HUES48 (cell line): ENCODE results near the gene KRTAP6-2.

Experiments
- H3K27ac ChIP-seq: one replicate; pipeline ENCODE4 v1.7.0; 2013; ENCODE audit warnings: low read depth, low read length, inconsistent platforms
- H3K27me3 ChIP-seq: 2 replicates; pipeline ENCODE4 v1.6.1; 2013; ENCODE audit warnings: mild to moderate bottlenecking, low read length; ENCODE audit not compliant: control insufficient read depth, insufficient read depth
- H3K36me3 ChIP-seq: 2 replicates; pipeline ENCODE4 v1.6.1; 2013; ENCODE audit warnings: low read length; ENCODE audit not compliant: control insufficient read depth, insufficient read depth
- H3K4me1 ChIP-seq: 2 replicates; pipeline ENCODE4 v1.6.1; 2013; ENCODE audit warnings: mild to moderate bottlenecking, low read length; ENCODE audit not compliant: control insufficient read depth, insufficient read depth
- H3K4me3 ChIP-seq: 2 replicates; pipeline ENCODE4 v1.5.1; 2013; ENCODE audit warnings: mild to moderate bottlenecking, low read depth, low read length
- H3K9ac ChIP-seq: 2 replicates; pipeline ENCODE4 v1.6.1; 2013; ENCODE audit warnings: mild to moderate bottlenecking, low read depth, low read length, moderate library complexity
- H3K9me3 ChIP-seq: 2 replicates; pipeline ENCODE4 v1.6.1; 2013; ENCODE audit warnings: low read length; ENCODE audit not compliant: control insufficient read depth, insufficient read depth

The KRTAP6-2 gene

DNA sequence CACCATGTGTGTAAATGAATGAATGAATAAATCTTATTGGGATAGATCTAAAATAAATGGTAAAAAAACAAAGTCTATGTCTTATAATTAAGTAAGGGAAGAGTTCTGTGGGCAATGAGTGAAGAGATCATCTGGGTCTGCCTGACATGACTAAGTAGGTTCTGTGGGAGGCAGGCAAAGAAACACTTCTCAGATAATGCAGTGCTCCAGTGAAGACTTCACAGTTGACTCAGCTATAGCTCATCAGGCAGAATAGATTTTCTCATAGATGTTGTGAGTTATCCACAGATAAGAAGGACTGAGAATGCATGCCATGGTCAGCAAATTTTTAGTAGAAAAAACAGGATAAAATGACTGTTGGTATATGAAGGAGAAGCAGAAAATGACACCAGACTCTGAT, 20.9 kb downstream of the KRTAP6-2 start:
- no peaks in the 10 kb centered on the region for H3K4me1 ChIP-seq
- H3K9ac ChIP-seq: no peak overlapping the region
- no peaks in the 10 kb centered on the region for H3K36me3 ChIP-seq
- no peak overlapping the region for H3K4me3 ChIP-seq
- H3K27me3 ChIP-seq: no peaks in the 10 kb centered on the region
- no peaks in the 10 kb centered on the region for H3K9me3 ChIP-seq
- no peak overlapping the region for H3K27ac ChIP-seq

DNA sequence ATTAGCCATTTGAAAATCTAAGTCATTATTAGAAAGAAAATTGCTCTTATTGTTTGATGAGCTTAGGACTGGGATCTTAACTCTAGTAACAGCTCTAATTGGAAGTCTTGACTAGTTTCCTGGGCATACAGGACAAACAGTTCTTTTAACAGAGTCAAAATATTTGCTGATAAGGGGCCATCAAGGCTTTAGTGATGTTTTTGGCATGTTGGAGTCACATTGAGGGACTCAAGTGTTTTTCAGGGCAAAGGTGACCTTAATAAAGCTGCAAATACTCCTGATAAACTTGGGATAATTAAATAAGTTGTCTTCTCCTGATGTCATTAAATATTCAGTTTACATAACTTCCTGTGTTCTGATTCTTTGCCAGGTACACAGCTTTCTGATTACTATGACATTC, 31.1 kb downstream of the KRTAP6-2 start:
- Histone ChIP-seq H3K27me3 (no peaks in the 10 kb centered on the region), H3K9ac (no peak overlapping the region), H3K27ac (no peak overlapping the region), H3K36me3 (no peaks in the 10 kb centered on the region), H3K4me3 (no peak overlapping the region), H3K9me3 (no peaks in the 10 kb centered on the region), H3K4me1 (no peaks in the 10 kb centered on the region)

DNA sequence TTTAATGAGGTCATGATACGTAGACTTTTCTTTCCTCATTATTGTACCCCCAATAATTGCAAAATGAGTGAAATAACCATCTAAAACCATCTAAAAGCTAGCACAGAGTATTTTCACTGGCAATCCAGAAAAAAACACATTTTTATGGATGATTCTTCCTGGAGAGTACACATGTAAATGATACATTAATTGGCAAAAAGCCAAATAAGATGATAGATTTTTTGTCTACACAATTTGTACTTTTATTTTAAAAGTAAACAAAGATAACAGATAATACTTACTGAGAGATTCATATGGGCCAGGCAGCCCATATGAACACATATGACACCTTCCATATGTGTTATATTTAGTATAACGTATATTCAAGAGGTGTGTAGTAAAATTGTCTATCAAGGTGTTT, 35.1 kb downstream of the KRTAP6-2 start:
- H3K9me3 ChIP-seq: no peaks in the 10 kb centered on the region
- no peaks in the 10 kb centered on the region for H3K36me3 ChIP-seq

DNA sequence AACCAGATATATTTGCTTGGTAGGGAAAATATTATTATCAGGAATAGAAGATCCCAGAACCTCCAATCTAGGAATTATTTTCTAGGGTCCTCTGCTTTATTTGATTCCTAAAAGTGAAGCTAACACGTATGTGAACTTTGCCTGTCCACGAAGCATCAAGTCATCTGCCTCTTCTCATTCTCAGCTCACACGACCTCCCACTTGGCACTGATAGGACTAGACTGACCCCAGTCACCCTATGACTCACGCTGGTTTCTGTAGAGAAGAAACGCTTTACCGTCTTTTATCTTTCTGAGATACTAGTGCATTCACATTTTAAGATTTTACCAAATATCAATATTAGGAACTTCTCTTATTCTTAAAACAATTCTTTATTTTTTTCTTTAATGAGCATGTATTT, 35.6 kb downstream of the KRTAP6-2 start:
- no peak overlapping the region for H3K4me3 ChIP-seq
- H3K27me3 ChIP-seq: no peaks in the 10 kb centered on the region
- H3K36me3 ChIP-seq: no peaks in the 10 kb centered on the region
- H3K4me1 ChIP-seq: no peaks in the 10 kb centered on the region
- no peak overlapping the region for H3K9ac ChIP-seq
- no peaks in the 10 kb centered on the region for H3K9me3 ChIP-seq
- H3K27ac ChIP-seq: no peak overlapping the region

More for the DNA sequence above, 35.1 kb downstream of the KRTAP6-2 start:
- no peaks in the 10 kb centered on the region for H3K4me1 ChIP-seq
- no peak overlapping the region for H3K27ac ChIP-seq
- H3K27me3 ChIP-seq: no peaks in the 10 kb centered on the region
- no peak overlapping the region for H3K4me3 ChIP-seq
- H3K9ac ChIP-seq: no peak overlapping the region

DNA sequence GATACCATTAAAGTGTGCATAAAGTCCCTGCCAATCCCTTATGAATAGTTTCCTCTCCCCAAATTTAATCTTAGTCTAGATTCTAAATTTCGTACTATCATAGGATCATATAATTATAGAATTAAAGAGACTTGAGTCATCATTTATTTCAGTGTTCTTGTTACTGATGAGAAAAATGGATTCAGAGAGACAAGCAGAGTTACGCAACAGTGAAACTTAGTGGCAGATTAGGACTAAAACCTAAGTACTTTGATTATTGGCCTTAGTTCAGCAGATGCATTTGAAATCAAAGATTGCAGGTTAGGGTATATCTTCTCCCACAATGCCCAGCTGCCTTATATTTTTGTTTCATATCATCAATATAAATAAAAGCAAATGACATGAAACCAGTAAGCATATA, 36.7 kb downstream of the KRTAP6-2 start:
- no peaks in the 10 kb centered on the region for H3K27me3 ChIP-seq
- H3K36me3 ChIP-seq: no peaks in the 10 kb centered on the region
- H3K9ac ChIP-seq: no peak overlapping the region
- no peaks in the 10 kb centered on the region for H3K4me1 ChIP-seq
- H3K4me3 ChIP-seq: no peak overlapping the region
- no peak overlapping the region for H3K27ac ChIP-seq
- no peaks in the 10 kb centered on the region for H3K9me3 ChIP-seq

DNA sequence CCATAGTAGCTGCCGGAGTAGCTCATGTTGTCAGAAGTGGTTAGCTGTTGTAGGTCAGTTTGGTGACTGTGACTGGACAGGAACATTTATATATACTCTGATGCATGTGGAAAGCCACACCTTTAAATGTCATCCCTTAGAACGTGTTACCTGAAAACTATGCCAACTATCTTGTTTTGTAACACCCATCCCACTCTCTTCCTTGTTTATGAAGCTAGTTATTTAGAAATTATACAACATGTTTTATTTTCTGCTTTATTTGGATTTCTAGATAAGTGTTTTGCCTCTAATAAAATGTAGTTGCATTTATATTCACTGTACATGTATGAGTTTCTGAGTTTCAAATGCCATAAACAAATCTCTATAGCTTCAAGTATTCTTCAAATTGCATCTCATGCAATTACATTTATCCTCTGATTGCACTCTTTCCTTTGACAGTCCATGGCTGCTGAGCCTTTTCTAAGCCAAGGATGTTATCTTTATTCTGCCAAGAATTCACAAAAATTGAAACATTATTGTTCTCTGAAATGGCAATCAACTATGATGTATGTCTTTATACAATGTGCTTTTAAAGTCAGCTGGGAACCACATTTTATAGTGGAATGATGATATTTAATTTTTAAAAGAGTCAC, 37.3 kb downstream of the KRTAP6-2 start, which contains the start of gene KRTAP19-7:
Gene KRTAP19-7, minus strand, starts transcription at position 51 of the 632 bp plus-strand sequence. Its CDS starts 25 bp downstream, at position 26.
- no peak within 1 kb of the TSS for H3K27ac ChIP-seq
- H3K27me3 ChIP-seq: no peaks in the 10 kb centered on the region
- H3K4me1 ChIP-seq: no peaks in the 10 kb centered on the region
- no peak within 1 kb of the TSS for H3K4me3 ChIP-seq
- no peak within 1 kb of the TSS for H3K9ac ChIP-seq
- H3K9me3 ChIP-seq: no peaks in the 10 kb centered on the region
- no peaks in the 10 kb centered on the region for H3K36me3 ChIP-seq

DNA sequence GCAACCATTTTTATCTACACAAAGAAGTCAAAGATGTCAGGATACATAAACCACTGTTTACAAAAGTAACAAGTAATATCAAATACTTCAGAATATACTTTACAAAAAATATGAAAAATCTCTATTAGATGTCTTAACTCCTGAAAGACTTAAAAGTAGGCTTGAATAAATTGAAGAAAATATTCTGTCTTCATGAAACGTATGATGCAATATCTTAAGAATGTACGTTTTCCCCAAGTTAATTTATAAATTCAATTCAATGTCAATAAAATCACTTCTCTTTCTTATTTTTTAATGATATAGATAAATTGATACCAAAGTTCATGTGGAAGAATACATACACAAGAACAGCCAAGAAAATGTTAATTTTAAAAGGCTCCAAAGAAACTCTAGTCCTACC, 43.6 kb downstream of the KRTAP6-2 start:
- Histone ChIP-seq H3K4me3 (no peak overlapping the region), H3K9ac (no peak overlapping the region), H3K27me3 (no peaks in the 10 kb centered on the region), H3K36me3 (no peaks in the 10 kb centered on the region), H3K4me1 (no peaks in the 10 kb centered on the region), H3K9me3 (no peaks in the 10 kb centered on the region), H3K27ac (no peak overlapping the region)

DNA sequence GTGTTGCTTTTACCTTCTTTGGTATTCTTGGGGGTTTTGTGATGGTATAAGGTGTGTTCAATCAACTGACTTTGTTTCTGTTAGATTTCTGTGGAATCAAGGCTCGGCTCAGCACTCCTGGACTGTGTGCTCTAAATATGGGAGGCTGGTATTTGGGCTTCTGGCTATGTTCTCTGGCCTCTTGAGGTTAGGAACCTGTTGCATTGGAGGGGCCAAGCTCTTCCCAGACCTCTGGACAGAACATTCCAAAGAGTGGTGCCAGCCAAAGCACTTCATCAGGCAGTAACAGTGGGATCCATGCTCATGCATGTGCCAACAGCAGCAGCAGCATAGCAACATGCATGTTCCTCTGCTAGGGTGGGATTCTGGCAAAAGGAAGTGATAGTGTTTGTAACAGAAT, 45.9 kb downstream of the KRTAP6-2 start:
- Histone ChIP-seq H3K4me1 (no peaks in the 10 kb centered on the region), H3K4me3 (no peak overlapping the region), H3K36me3 (no peaks in the 10 kb centered on the region), H3K27ac (no peak overlapping the region), H3K9me3 (no peaks in the 10 kb centered on the region), H3K27me3 (no peaks in the 10 kb centered on the region), H3K9ac (no peak overlapping the region)
